HG02884 (cell line): ENCODE measurements around the gene NR2C2.
"Not testable (repeated sequence)": the region's sequence is repeated elsewhere in the genome, so short reads cannot be mapped to it uniquely, and the experiment has no call there.

Experiments used
- ATAC-seq: cut with Tn5 transposase; IDR thresholded peaks from one replicate; pipeline ENCODE4 v1.9.1; 2021; ENCODE audit warnings: mild to moderate bottlenecking, moderate library complexity; ENCODE audit not compliant: unreplicated experiment

The NR2C2 gene

GRCh38 chr3:14947100-14947885 lies at the start of gene NR2C2:
Gene NR2C2, plus strand, starts transcription at chr3:14947583. Its CDS starts 56,332 bp downstream, at chr3:15003915.
- ATAC-seq: peak; percentile 50

- no peak for ATAC-seq
Measured at GRCh38 chr3:14898929-14899328, 48.5 kb upstream of the NR2C2 start.

GRCh38 chr3:14899993-14900618 lies 47.3 kb upstream of the NR2C2 start:
- ATAC-seq: no peak

GRCh38 chr3:14900881-14901873 lies 46.2 kb upstream of the NR2C2 start:
- no peak for ATAC-seq

- ATAC-seq: no peak
Measured at GRCh38 chr3:14902719-14903118, 44.7 kb upstream of the NR2C2 start.

GRCh38 chr3:14903501-14903900 lies 43.9 kb upstream of the NR2C2 start:
- not testable (repeated sequence) for ATAC-seq

- ATAC-seq: no peak
Measured at GRCh38 chr3:14905055-14905657, 42.2 kb upstream of the NR2C2 start.

GRCh38 chr3:14906355-14906971 lies 40.9 kb upstream of the NR2C2 start:
- ATAC-seq: no peak

- ATAC-seq: no peak
Measured at GRCh38 chr3:14907043-14907966, 40.1 kb upstream of the NR2C2 start.

- ATAC-seq: no peak
Measured at GRCh38 chr3:14909250-14909649, 38.1 kb upstream of the NR2C2 start.

- no peak for ATAC-seq
Measured at GRCh38 chr3:14911651-14912050, 35.7 kb upstream of the NR2C2 start.

GRCh38 chr3:14913071-14913925 lies 34.1 kb upstream of the NR2C2 start:
- no peak for ATAC-seq

GRCh38 chr3:14913926-14914778 lies 33.2 kb upstream of the NR2C2 start:
- ATAC-seq: no peak

GRCh38 chr3:14914779-14915117 lies 32.6 kb upstream of the NR2C2 start:
- ATAC-seq: no peak

GRCh38 chr3:14915636-14916222 lies 31.7 kb upstream of the NR2C2 start:
- ATAC-seq: no peak

GRCh38 chr3:14918356-14918860 lies 29.0 kb upstream of the NR2C2 start:
- no peak for ATAC-seq

GRCh38 chr3:14920536-14920935 lies 26.8 kb upstream of the NR2C2 start:
- no peak for ATAC-seq
